IPS-11a (cell line): ENCODE results near the gene ACADSB.

Experiments
- H3K4me3 ChIP-seq: one replicate; pipeline ENCODE4 v1.5.1; 2013; ENCODE audit warnings: low read depth, low read length, control low read depth

Gene ACADSB

GRCh38 chr10:123008355-123009104 is at the start of gene ACADSB, which contains the start of gene IKZF5:
ACADSB (plus strand) TSS chr10:123009006; CDS start chr10:123009030, 24 bp downstream.
IKZF5 (minus strand) TSS chr10:123008795; CDS start chr10:122998625, 10,170 bp downstream.
- H3K4me3 ChIP-seq: peak within 1 kb of the TSS; percentile 84

DNA sequence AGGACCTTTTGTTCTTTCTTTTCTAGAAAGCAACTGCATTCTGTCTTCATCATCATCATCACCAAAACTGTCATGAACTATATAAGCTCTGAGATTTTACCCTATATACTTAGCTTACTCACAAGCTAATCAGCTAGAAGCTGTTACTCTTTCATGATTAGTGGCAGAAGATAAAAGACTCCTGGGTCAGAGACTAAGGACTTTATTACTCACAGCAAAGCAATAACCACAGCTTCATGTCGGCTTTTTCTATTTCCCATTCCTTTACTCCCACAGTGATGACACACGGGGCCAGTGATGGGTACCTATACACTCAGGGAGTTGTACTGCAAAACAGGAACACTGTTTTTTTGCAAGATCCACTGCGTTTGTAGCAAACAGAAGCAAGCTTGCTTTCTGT is 46.4 kb upstream of the ACADSB start:
- no peak overlapping the region for H3K4me3 ChIP-seq

GRCh38 chr10:122966879-122967278 is 41.9 kb upstream of the ACADSB start:
- H3K4me3 ChIP-seq: no peak overlapping the region

- H3K4me3 ChIP-seq: no peak overlapping the region
These were observed 40.1 kb upstream of the ACADSB start for GRCh38 chr10:122968698-122969097.

DNA sequence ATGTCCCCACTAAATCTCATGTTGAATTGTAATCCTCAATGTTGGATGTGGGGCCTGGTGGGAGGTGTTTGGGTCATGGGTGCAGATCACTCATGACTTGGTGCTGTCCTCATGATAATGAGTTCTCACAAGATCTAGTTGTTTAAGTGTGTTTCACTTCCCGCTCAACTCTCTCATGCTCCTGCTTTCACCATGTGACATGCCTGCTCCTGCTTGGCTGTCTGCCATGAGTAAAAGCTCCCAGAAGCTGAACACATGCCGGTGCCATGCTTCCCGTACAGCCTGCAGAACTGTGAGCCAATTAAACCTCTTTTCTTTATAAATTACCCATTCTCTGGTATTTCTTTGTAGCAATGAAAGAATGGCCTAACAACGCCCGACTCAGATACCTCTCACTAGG is 34.8 kb upstream of the ACADSB start:
- H3K4me3 ChIP-seq: no peak overlapping the region

GRCh38 chr10:122974543-122975064 is 34.2 kb upstream of the ACADSB start:
- no peak overlapping the region for H3K4me3 ChIP-seq

- peak within 1 kb of the TSS; percentile 94 for H3K4me3 ChIP-seq
These were observed 28.4 kb upstream of the ACADSB start, which contains the start of gene PSTK for GRCh38 chr10:122980209-122981065. PSTK (plus strand) TSS chr10:122980401; CDS start chr10:122980480, 79 bp downstream.

DNA sequence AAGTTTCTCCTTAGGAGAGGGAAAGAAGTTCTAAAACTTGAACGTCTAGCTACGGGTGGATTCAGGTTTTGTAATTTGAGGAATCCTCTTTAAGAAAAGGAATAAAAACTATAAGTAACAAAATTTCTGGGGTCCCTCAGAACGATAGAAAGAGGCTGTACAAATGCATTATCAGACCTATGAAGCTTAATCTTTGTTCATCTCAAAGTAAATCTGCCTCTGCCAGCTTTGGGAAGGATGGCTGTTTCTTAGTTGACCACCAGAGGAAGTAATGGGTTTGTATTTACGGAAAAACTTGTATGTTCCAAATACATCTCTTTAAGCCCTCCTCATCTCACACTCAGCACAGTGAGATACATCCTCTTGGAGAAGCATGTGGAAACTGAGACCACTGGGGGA is 27.7 kb upstream of the ACADSB start:
- peak overlapping the region; percentile 53 for H3K4me3 ChIP-seq

DNA sequence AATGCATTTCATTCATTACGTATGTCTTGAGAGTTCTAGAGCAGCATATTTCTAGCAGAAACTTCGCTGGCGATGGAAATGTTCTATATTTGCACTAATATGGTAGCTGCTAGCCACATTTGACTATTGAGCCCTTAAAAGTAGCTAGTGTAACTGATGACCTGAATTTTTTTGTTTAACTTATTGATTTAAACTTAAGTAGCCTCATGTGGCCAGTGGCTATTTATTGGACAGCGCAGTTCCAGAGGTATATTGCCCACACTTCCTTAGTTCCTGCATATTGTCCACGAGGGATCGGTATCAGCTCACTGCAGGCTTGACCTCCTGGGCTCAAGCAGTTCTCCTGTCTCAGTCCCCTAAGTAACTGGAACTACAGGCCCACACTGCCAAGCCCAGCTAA is 24.9 kb upstream of the ACADSB start:
- H3K4me3 ChIP-seq: no peak overlapping the region

DNA sequence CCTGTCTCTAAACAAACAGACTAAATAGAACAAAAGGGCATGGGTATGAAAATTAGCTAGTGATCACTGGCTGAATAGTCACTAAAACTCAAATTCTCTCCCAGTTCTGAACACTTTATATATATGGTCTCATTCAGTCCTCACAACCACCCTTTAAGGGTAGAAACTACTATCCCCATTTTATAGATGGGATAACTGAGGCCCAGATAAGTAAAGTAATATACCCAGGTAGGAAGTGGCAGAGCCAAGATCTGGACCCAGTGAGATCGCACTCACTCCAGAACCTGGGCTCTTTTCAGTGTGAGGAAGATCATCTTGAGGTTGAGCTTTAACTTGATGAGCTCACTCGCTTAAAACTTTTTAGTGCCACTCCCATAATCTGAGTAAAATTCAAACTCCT is 24.1 kb upstream of the ACADSB start:
- H3K4me3 ChIP-seq: no peak overlapping the region

DNA sequence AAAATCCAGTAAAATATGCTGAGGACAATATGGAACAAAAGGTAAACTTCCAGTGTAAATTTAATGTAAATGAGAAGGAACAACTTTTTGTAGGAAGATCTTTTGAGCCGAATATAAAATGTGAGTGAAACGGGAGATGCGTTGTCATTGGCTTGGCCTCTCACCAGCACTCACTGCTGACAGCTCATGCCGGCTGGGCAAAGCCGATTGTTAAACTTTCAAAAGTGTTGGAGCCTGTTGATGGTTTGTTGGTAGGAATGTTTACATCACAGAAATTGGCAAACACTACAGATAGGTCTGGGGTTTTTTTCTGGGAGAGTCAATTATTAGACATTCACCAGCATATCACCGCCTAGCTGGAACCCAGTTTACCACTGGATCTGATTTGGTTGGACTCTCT is 22.5 kb upstream of the ACADSB start:
- no peak overlapping the region for H3K4me3 ChIP-seq

DNA sequence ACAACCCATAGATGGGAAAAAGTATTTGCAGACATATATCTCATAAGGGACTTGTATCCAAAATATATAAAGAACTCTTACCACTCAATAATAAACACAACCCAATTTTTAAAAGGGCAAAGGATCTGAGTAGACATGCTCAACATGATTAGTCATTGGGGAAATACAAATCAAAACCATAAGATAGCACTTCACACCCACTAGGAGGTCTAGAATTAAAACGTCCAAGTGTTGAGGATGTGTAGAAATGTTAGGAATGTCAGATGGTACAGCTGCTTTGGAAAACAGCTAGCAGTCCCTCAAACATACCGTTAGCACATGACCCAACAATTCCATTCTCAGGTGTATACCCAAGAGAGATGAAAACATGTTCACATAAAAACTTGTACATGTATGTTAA is 20.3 kb upstream of the ACADSB start:
- H3K4me3 ChIP-seq: no peak overlapping the region

- H3K4me3 ChIP-seq: no peak overlapping the region
These were observed 18.5 kb upstream of the ACADSB start for GRCh38 chr10:122990278-122990677.

DNA sequence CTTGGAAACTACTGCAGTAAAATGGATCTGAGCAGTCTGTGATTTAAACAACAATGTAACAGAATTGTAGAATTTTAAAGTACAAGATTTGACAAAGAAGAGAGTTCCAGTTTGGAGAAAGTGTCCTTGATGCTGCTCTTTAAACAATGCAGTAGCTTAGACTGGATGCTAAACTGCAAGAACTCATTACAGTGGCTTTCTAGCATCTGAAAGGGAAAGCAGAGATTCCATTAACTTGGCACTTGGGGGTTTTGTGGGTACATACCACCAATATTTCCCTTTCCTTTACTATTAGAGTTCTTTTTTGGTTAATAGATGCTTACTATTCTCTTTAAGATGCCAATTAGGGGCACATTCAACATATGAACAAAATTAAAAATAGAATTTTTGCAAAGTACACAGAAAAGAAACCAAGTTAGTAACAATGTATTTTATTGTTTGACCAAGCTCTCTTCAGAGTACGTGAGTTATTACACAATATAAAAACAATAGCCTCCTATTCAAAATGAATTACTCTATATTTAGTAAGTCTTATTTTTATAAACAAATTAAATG is 16.7 kb upstream of the ACADSB start:
- H3K4me3 ChIP-seq: no peak overlapping the region

- H3K4me3 ChIP-seq: no peak overlapping the region
These were observed 14.9 kb upstream of the ACADSB start for GRCh38 chr10:122993797-122994336.

- no peak overlapping the region for H3K4me3 ChIP-seq
These were observed 12.9 kb upstream of the ACADSB start for GRCh38 chr10:122995936-122996335.

DNA sequence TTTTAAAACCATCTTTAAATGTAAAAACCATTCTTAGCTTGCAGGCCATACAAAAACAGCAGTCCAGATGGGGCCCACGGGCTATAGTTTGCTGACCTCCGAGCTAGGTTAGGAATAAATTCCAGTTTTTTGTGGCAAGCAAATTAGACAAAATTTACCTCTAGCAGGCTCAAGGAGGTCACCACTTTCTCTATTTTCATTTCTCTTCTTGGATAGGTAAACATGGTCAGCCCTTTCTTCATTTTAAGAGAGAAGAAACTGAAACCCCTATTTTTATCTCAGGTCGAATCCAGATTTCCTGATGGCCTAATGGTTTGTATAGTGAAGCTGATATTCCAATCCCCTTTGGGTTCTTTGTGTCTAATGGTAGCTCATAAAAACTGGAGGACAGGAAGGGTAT is 10.9 kb upstream of the ACADSB start:
- H3K4me3 ChIP-seq: no peak overlapping the region

GRCh38 chr10:122998360-122998917 is 10.4 kb upstream of the ACADSB start:
- no peak overlapping the region for H3K4me3 ChIP-seq

GRCh38 chr10:122998934-122999333 is 9.9 kb upstream of the ACADSB start:
- H3K4me3 ChIP-seq: no peak overlapping the region

DNA sequence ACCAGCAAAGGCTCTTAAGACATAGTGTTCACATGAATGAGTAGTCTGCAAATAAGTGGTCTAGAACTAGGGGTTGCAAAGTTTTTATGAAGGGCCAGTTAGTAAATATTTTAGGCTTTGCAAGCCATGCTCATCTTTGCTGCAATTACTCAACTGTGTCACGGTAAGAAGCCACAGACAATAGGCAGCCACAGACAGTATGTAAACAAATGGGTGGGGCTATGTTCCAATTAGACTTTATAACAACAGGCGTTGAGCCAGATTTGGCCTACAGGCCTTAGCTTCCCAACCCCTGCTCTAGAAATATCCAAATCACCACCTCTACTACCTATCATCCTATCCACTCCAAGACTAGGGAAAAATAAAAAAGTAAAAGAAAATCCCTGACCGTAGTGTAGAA is 9.5 kb upstream of the ACADSB start:
- no peak overlapping the region for H3K4me3 ChIP-seq

DNA sequence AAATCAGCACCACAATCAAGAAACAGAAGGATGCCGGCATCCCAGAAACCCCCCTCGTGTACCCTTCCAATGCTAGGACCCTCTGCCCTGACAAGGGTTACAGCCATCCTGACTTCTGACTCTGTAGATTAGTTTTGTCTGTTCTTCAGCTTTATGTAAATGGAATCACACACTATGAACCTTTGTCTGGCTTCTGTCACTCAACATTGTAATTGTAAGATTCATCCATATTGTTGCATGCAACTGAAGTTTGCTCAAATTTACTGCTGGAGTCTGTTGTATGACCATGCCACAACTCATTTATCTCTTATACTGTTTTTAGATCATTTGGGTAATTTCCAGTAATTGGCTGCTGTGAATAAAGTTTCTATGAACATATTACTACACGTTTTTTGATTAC is 8.7 kb upstream of the ACADSB start:
- no peak overlapping the region for H3K4me3 ChIP-seq
